Effector memory CD8-positive, alpha-beta T cell (primary cell): Measurements from ENCODE around the gene GCGR.
A peak's percentile ranks its signal among the peaks of the same experiment; 100 is the strongest.

Experiments
- ATAC-seq: fragments of 150-1000 bp; cut with Tn5 transposase; replicated peaks from 2 replicates; pipeline ENCODE4 v1.10.0; 2021; ENCODE audit warnings: mild to moderate bottlenecking, moderate library complexity
- DNase-seq, 3 experiments: peaks; one replicate each; pipeline ENCODE4 v3.0.0; 2021
- H3K27ac Mint-ChIP-seq, 2 donors: one replicate each; pipeline ENCODE4 v1.8.0; 2022; ENCODE audit warnings: mild to moderate bottlenecking in 2 of 2, mixed read lengths in 2 of 2, moderate library complexity in 2 of 2
- H3K27me3 Mint-ChIP-seq, 2 donors: one replicate each; pipeline ENCODE4 v1.8.0; 2022; ENCODE audit warnings: mixed read lengths in 2 of 2
- H3K36me3 Mint-ChIP-seq: one replicate; pipeline ENCODE4 v1.8.0; 2022; ENCODE audit warnings: mild to moderate bottlenecking, moderate library complexity, mixed read lengths; ENCODE audit not compliant: insufficient read depth
- H3K4me1 Mint-ChIP-seq, 2 donors: one replicate each; pipeline ENCODE4 v1.8.0; 2022; ENCODE audit warnings: low read depth in 2 of 2, mixed read lengths in 2 of 2
- H3K4me3 Mint-ChIP-seq, 2 donors: one replicate each; pipeline ENCODE4 v1.8.0; 2022; ENCODE audit warnings: mild to moderate bottlenecking in 2 of 2, mixed read lengths in 2 of 2, moderate library complexity in 2 of 2
- H3K9me3 Mint-ChIP-seq, 2 donors: one replicate each; pipeline ENCODE4 v1.8.0; 2022; ENCODE audit warnings: mixed read lengths in 2 of 2

GCGR gene

GRCh38 chr17:81858170-81858966 is 54.4 kb downstream of the GCGR start:
- ATAC-seq = no peak
- Mint-ChIP-seq H3K4me3 (peak overlapping the region in 1 of 2 donors; percentile 83), H3K9me3 (no peaks in the 10 kb centered on the region), H3K27ac (no peak overlapping the region), H3K36me3 (peaks cover 81% of the 10 kb centered on the region), H3K27me3 (no peaks in the 10 kb centered on the region), H3K4me1 (peaks cover 26 to 34% of the 10 kb centered on the region in 2 donors)
- no peak for DNase-seq

- Mint-ChIP-seq H3K36me3 (peaks cover 75% of the 10 kb centered on the region), H3K27ac (peak overlapping the region in 1 of 2 donors; percentile 95), H3K4me3 (peak overlapping the region; percentile 74 to 83), H3K4me1 (peaks cover 30 to 38% of the 10 kb centered on the region in 2 donors), H3K9me3 (no peaks in the 10 kb centered on the region), H3K27me3 (no peaks in the 10 kb centered on the region)
- DNase-seq (no peak), ATAC-seq (no peak)
Observed at GRCh38 chr17:81858967-81859905, 55.3 kb downstream of the GCGR start.

GRCh38 chr17:81859906-81860755 is 56.2 kb downstream of the GCGR start, which contains the start of gene P4HB:
TSS of gene P4HB (minus strand) at chr17:81860535. CDS start at chr17:81860471, 64 bp downstream.
- ATAC-seq (peak; percentile 18), DNase-seq (no peak)
- Mint-ChIP-seq H3K4me3 (peak within 1 kb of the TSS; percentile 83 to 88), H3K4me1 (peaks cover 30 to 38% of the 10 kb centered on the region in 2 donors), H3K9me3 (no peaks in the 10 kb centered on the region), H3K27ac (peak within 1 kb of the TSS; percentile 95 to 96), H3K27me3 (no peaks in the 10 kb centered on the region), H3K36me3 (peaks cover 77% of the 10 kb centered on the region)

GRCh38 chr17:81860756-81861568 is 57.0 kb downstream of the GCGR start:
- peak overlapping the region; percentile 80 to 88 for H3K4me3 Mint-ChIP-seq
- DNase-seq (peak; percentile 98 to 100 (median 99)), ATAC-seq (peak; percentile 78)
- no peaks in the 10 kb centered on the region for H3K27me3 Mint-ChIP-seq
- H3K36me3 Mint-ChIP-seq = peaks cover 80% of the 10 kb centered on the region
- peaks cover 28 to 40% of the 10 kb centered on the region in 2 donors for H3K4me1 Mint-ChIP-seq
- H3K9me3 Mint-ChIP-seq = no peaks in the 10 kb centered on the region
- peak overlapping the region; percentile 95 to 96 for H3K27ac Mint-ChIP-seq

- ATAC-seq = no peak
- peaks cover 80% of the 10 kb centered on the region for H3K36me3 Mint-ChIP-seq
- H3K27me3 Mint-ChIP-seq = no peaks in the 10 kb centered on the region
- no peak for DNase-seq
- peak overlapping the region; percentile 49 to 68 for H3K4me3 Mint-ChIP-seq
- H3K27ac Mint-ChIP-seq = peak overlapping the region; percentile 12 to 91
- peaks cover 37% of the 10 kb centered on the region in 2 donors for H3K4me1 Mint-ChIP-seq
- no peaks in the 10 kb centered on the region for H3K9me3 Mint-ChIP-seq
Observed at GRCh38 chr17:81863123-81863675, 59.2 kb downstream of the GCGR start.
